T-helper 1 cell treated with Interleukin-12 subunit alpha and Interleukin-12 subunit beta and Interleukin-4 antibody, amounts not matched to agents 30 μg/mL and 1 μg/mL, for 36 hours (primary cell): ENCODE data around the gene PSEN1.
A peak's percentile ranks its signal among the peaks of the same experiment; 100 is the strongest.
"Not testable (repeated sequence)": the region's sequence is repeated elsewhere in the genome, so short reads cannot be mapped to it uniquely, and the experiment has no call there.

Experiments used
- H3K27ac Mint-ChIP-seq: one replicate; pipeline ENCODE4 v1.8.0; 2021; ENCODE audit warnings: mild to moderate bottlenecking, mixed read lengths
- H3K27me3 Mint-ChIP-seq: one replicate; pipeline ENCODE4 v1.8.0; 2021; ENCODE audit warnings: low read depth, mixed read lengths
- H3K36me3 Mint-ChIP-seq: one replicate; pipeline ENCODE4 v1.8.0; 2021; ENCODE audit warnings: low read depth, mixed read lengths
- H3K4me1 Mint-ChIP-seq: one replicate; pipeline ENCODE4 v1.8.0; 2021; ENCODE audit warnings: low read depth, mixed read lengths
- H3K4me3 Mint-ChIP-seq: one replicate; pipeline ENCODE4 v1.8.0; 2021; ENCODE audit warnings: mild to moderate bottlenecking, moderate library complexity, mixed read lengths
- H3K9me3 Mint-ChIP-seq: one replicate; pipeline ENCODE4 v1.8.0; 2021; ENCODE audit warnings: mixed read lengths

PSEN1 gene

DNA sequence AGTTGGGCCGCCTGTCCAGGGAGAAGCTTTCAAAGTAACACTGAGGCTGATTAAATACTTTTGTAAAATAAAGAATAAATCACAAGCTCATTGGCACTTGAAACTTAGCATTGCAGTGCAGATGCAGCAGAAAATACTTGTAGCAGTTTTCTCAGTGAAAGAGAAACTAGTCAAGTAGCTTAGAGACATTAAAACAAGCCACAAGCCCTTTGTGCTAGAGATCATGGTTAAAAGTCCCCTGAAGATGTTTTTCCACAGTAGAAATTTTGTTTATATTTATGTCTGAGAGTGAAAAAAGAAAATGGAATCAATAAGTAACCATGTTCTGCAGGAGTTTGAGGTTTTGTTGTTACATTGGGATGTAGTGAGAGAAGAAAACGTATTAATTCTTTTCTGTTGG, 5.9 kb downstream of the PSEN1 start:
- peaks cover 31% of the 10 kb centered on the region for H3K4me1 Mint-ChIP-seq
- H3K27me3 Mint-ChIP-seq = no peaks in the 10 kb centered on the region
- no peaks in the 10 kb centered on the region for H3K9me3 Mint-ChIP-seq
- H3K4me3 Mint-ChIP-seq = no peak overlapping the region
- H3K27ac Mint-ChIP-seq = peak overlapping the region; percentile 64
- H3K36me3 Mint-ChIP-seq = peaks cover 14% of the 10 kb centered on the region

DNA sequence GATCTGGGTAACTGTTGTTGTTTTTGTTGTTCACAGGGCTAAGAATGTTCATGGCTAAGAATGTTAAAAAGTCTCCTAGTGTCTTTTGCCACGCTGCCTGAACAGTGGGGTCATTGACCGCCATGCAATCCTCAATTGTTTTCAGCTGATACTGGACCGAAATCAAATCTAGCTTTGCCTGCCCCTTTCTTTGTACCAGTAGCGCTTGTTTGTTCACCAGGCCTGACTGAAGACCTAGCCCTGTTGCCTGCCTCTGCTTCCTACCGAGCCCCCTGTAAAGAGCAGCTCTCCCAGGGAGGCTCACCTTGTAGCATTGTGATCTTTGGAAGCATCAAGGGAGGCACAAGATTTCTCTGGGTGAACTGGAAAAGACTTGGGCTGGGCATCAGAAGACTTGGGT, 6.7 kb downstream of the PSEN1 start:
- no peaks in the 10 kb centered on the region for H3K27me3 Mint-ChIP-seq
- H3K36me3 Mint-ChIP-seq = peaks cover 11% of the 10 kb centered on the region
- no peak overlapping the region for H3K4me3 Mint-ChIP-seq
- peaks cover 30% of the 10 kb centered on the region for H3K4me1 Mint-ChIP-seq
- peak overlapping the region; percentile 3 for H3K27ac Mint-ChIP-seq
- H3K9me3 Mint-ChIP-seq = no peaks in the 10 kb centered on the region

DNA sequence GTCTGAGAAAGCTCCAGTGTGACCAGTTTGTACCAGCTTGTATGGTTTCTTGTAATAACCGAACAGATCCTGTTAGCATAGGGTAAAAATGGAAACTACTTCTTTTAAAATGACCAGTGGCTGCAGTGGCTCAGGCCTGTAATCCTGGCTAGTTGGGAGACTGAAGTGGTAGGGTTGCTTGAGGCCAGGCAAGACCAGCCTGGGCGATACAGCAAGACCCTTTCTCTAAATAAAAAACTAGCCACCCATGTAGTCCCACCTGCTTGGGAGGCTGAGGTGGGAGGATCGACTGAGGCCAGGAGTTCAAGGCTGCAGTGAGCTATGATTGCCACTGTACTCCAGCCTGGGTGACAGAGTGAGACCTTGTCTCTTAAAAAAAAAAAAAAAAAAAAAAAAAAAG, 7.3 kb downstream of the PSEN1 start:
- Mint-ChIP-seq H3K9me3 (no peaks in the 10 kb centered on the region), H3K36me3 (peaks cover 16% of the 10 kb centered on the region), H3K27me3 (no peaks in the 10 kb centered on the region), H3K4me3 (no peak overlapping the region), H3K4me1 (peaks cover 30% of the 10 kb centered on the region), H3K27ac (no peak overlapping the region)

DNA sequence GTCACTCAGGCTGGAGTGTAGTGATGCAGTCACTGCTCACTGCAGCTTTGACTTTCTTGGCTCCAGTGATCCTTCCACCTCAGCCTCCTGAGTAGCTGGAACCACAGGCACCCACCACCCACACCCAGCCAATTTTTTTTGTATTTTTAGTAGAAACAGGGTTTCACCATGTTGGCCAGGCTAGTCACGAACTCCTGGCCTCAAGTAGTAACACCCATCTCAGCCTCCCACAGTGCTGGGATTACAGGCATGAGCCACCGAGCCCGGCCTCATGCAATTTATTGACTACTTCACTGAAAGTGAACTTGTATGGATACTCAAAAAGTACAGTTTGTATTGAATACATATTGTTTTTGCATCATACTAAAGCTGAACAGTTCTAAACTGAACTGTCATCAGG, 9.1 kb downstream of the PSEN1 start:
- Mint-ChIP-seq H3K27ac (no peak overlapping the region), H3K4me1 (peaks cover 30% of the 10 kb centered on the region), H3K9me3 (no peaks in the 10 kb centered on the region), H3K4me3 (no peak overlapping the region), H3K36me3 (peaks cover 18% of the 10 kb centered on the region), H3K27me3 (no peaks in the 10 kb centered on the region)

DNA sequence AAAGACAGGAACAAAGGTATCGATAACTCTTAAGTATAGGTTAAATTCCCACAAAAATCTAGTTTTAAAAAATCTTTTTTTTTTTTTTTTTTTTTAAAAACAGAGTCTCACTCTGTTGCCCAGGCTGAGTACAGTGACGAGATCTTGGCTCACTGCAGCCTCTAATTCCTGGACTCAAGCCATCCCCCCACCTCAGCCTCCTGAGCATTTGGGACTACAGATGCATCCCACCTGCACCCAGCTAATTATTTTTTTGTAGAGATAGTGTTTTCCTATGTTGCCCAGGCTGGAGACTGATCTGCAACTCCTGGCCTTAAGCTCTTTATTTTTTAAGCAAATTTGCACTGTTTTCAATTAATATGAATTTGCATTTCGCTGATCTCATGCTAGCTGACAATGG, 9.8 kb downstream of the PSEN1 start:
- Mint-ChIP-seq H3K4me1 (peaks cover 23% of the 10 kb centered on the region), H3K27me3 (no peaks in the 10 kb centered on the region), H3K36me3 (peaks cover 14% of the 10 kb centered on the region), H3K4me3 (no peak overlapping the region), H3K9me3 (no peaks in the 10 kb centered on the region), H3K27ac (no peak overlapping the region)

DNA sequence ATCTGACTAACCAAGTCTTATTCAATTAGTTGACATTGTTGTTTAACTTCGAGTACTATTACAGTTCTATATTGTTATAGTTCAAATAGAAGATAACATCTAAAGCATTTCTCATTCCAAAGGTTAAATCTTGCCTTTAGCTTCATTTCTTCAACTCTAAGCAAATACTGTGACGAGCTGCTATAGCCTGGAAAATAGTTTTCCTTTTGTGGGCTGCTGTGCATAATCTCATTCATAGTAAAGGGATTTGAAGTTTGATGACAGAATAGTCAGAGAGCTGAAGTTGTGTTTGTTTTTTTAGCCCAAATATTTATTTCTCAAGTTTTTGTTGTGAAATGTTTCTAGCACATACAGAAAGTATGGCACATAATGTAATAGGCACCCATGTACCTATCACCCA, 13.4 kb downstream of the PSEN1 start:
- peaks cover 10% of the 10 kb centered on the region for H3K36me3 Mint-ChIP-seq
- H3K27me3 Mint-ChIP-seq = no peaks in the 10 kb centered on the region
- peaks cover 9% of the 10 kb centered on the region for H3K4me1 Mint-ChIP-seq
- no peak overlapping the region for H3K27ac Mint-ChIP-seq
- H3K9me3 Mint-ChIP-seq = no peaks in the 10 kb centered on the region
- H3K4me3 Mint-ChIP-seq = no peak overlapping the region

DNA sequence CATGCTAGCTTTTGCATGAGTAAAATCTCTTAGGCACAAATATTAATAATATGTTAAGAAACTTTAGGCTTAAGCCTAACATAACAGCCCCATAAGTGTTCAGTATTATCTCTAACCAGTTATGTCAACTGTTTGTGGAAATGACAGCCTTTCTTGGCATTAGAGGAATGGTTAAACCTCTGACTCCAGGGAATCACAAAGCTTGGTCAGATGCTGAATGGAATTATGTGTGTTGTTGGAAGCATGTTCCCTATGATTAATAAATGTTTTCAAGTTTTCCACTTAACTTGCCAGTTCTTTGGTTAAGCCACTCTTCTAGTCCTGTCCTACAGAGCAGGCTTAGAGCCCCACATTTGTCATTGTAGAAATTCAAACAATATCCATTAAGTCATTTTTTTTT, 17.0 kb downstream of the PSEN1 start:
- H3K36me3 Mint-ChIP-seq = peaks cover 13% of the 10 kb centered on the region

DNA sequence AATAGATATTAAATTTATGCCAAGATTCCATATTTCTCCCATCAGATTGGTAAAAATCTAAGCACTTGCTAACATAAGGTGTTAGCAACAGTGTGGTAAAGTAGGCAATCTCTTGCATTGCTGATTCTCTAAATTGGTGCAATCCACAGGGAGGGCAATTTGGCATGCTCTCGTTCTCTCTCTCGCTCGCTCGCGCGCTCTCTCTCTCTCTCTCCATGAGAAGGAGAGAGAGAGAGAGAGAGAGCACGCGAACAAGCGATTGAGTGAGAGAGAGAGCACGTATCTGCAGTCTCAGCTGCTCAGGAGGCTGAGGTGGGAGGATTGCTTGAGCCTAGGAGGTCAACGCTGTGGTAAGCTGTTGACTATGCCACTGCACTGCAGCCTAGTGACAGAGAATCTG, 25.9 kb downstream of the PSEN1 start:
- no peaks in the 10 kb centered on the region for H3K27me3 Mint-ChIP-seq
- no peaks in the 10 kb centered on the region for H3K4me1 Mint-ChIP-seq
- no peak overlapping the region for H3K4me3 Mint-ChIP-seq
- H3K9me3 Mint-ChIP-seq = no peaks in the 10 kb centered on the region
- H3K36me3 Mint-ChIP-seq = peaks cover 43% of the 10 kb centered on the region
- no peak overlapping the region for H3K27ac Mint-ChIP-seq

More for the DNA sequence above, 17.0 kb downstream of the PSEN1 start:
- H3K27ac Mint-ChIP-seq = no peak overlapping the region
- H3K9me3 Mint-ChIP-seq = no peaks in the 10 kb centered on the region
- no peaks in the 10 kb centered on the region for H3K4me1 Mint-ChIP-seq
- H3K27me3 Mint-ChIP-seq = no peaks in the 10 kb centered on the region
- no peak overlapping the region for H3K4me3 Mint-ChIP-seq

DNA sequence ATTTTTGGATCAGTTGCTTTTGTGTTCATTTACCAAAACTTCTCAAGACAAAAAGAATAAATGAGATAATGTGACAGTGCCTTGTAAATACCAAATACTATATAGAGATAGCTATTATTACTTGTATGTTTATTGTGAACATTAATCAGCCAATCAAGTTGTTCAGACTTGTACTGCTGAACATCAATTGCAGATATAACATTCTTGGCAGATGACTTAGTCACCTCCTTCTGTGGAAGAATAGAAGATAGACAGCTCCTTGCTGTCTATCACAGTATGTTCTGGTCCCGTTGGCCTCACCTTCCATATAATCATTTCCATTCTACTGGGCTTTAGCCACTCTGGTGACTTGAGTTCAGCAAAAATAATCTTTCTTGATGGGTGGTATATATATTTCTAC, 30.1 kb downstream of the PSEN1 start:
- no peak overlapping the region for H3K27ac Mint-ChIP-seq
- no peaks in the 10 kb centered on the region for H3K27me3 Mint-ChIP-seq
- H3K9me3 Mint-ChIP-seq = no peaks in the 10 kb centered on the region
- H3K4me1 Mint-ChIP-seq = peaks cover 1% of the 10 kb centered on the region
- H3K4me3 Mint-ChIP-seq = no peak overlapping the region
- H3K36me3 Mint-ChIP-seq = peaks cover 32% of the 10 kb centered on the region

DNA sequence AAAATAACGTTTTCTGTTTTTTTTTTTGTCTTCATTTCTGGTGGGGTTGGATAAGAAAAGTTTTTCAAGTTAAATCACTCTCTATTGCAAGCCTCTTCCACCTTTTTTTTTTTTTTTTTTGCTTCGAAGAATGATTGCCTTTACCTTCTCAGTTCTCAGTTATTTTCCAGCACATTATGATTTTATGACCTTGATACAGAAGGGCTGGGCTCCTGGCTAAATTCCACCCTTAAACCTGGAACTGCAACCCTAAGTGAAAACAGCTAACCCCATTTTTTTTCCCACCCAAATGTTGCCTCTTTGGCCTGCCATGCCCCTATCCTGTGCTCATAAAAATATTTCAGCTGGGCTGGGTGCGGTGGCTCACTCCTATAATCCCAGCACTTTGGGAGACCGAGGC, 31.4 kb downstream of the PSEN1 start:
- Mint-ChIP-seq H3K36me3 (peaks cover 30% of the 10 kb centered on the region), H3K4me3 (no peak overlapping the region), H3K4me1 (peaks cover 1% of the 10 kb centered on the region), H3K27me3 (no peaks in the 10 kb centered on the region), H3K27ac (no peak overlapping the region), H3K9me3 (no peaks in the 10 kb centered on the region)

DNA sequence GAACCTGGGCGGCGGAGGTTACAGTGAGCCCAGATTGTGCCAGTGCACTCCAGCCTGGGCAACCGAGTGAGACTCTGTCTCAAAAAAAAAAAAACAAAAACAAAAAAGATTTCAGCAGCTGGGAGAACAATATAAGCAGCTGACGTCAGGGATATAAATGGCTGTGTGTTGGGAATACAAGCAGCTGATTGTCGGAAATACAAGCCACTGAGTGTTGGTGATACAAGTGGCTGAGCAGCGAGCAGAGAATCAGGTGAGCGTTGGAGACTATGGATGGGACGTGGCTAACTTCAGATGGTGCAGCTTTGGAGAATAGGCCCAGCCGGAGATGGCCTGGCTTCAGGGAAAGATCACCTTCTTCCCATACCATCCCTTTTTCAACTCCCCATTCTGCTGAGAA, 32.0 kb downstream of the PSEN1 start:
- Mint-ChIP-seq H3K27me3 (no peaks in the 10 kb centered on the region), H3K4me1 (peaks cover 1% of the 10 kb centered on the region), H3K4me3 (no peak overlapping the region), H3K36me3 (peaks cover 34% of the 10 kb centered on the region), H3K9me3 (no peaks in the 10 kb centered on the region), H3K27ac (no peak overlapping the region)

DNA sequence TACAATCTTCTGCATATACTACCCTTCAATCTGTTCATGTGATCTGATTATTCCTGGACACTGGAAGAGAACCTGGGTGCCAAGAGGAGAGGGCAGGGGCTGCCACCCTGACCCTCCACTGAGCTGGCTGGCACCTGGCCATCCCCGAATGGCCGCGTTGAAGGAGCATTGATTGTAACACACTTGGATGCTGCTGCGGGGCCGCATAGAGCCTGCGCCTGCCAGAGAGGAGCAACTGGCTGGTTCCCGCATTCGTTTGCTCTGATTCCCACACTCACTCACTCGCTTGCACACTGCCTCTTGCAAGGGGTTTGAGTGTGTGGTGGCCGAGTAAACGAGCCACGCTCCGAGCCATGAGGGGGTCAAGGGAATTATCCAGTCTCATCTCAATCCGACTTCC, 32.4 kb downstream of the PSEN1 start:
- no peak overlapping the region for H3K4me3 Mint-ChIP-seq
- H3K4me1 Mint-ChIP-seq = peaks cover 1% of the 10 kb centered on the region
- no peak overlapping the region for H3K27ac Mint-ChIP-seq
- peaks cover 35% of the 10 kb centered on the region for H3K36me3 Mint-ChIP-seq
- H3K9me3 Mint-ChIP-seq = no peaks in the 10 kb centered on the region
- no peaks in the 10 kb centered on the region for H3K27me3 Mint-ChIP-seq

DNA sequence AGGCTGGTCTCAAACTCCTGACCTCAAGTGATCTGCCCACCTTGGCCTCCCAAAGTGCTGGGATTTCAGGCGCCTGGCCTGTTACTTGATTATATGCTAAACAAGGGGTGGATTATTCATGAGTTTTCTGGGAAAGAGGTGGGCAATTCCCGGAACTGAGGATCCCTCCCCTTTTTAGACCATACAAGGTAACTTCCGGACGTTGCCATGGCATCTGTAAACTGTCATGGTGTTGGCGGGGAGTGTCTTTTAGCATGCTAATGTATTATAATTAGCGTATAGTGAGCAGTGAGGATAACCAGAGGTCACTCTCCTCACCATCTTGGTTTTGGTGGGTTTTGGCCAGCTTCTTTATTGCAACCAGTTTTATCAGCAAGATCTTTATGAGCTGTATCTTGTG, 33.5 kb downstream of the PSEN1 start:
- H3K27ac Mint-ChIP-seq, H3K27me3 Mint-ChIP-seq, H3K4me3 Mint-ChIP-seq, H3K4me1 Mint-ChIP-seq, H3K9me3 Mint-ChIP-seq: not testable (repeated sequence)
- H3K36me3 Mint-ChIP-seq = peaks cover 38% of the 10 kb centered on the region

DNA sequence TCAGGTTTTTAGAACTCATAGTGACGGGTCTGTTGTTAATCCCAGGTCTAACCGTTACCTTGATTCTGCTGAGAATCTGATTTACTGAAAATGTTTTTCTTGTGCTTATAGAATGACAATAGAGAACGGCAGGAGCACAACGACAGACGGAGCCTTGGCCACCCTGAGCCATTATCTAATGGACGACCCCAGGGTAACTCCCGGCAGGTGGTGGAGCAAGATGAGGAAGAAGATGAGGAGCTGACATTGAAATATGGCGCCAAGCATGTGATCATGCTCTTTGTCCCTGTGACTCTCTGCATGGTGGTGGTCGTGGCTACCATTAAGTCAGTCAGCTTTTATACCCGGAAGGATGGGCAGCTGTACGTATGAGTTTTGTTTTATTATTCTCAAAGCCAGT, 34.4 kb downstream of the PSEN1 start:
- Mint-ChIP-seq H3K36me3 (peaks cover 38% of the 10 kb centered on the region), H3K9me3 (no peaks in the 10 kb centered on the region), H3K4me3 (no peak overlapping the region), H3K27me3 (no peaks in the 10 kb centered on the region), H3K4me1 (peaks cover 1% of the 10 kb centered on the region), H3K27ac (no peak overlapping the region)

DNA sequence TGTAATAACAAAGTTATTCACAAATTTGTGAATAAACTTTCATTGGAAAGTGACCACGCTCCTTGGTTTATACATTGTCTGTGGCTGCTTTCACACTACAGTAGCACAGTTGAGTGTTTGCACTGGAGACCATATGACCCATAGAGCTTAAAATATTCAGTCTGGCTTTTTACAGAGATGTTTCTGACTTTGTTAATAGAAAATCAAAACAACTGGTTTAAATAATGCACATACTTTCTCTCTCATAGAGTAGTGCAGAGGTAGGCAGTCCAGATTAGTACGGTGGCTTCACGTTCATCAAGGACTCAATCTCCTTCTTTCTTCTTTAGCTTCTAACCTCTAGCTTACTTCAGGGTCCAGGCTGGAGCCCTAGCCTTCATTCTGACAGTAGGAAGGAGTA, 36.2 kb downstream of the PSEN1 start:
- peaks cover 1% of the 10 kb centered on the region for H3K4me1 Mint-ChIP-seq
- H3K27me3 Mint-ChIP-seq = no peaks in the 10 kb centered on the region
- no peak overlapping the region for H3K27ac Mint-ChIP-seq
- no peak overlapping the region for H3K4me3 Mint-ChIP-seq
- no peaks in the 10 kb centered on the region for H3K9me3 Mint-ChIP-seq
- peaks cover 48% of the 10 kb centered on the region for H3K36me3 Mint-ChIP-seq

DNA sequence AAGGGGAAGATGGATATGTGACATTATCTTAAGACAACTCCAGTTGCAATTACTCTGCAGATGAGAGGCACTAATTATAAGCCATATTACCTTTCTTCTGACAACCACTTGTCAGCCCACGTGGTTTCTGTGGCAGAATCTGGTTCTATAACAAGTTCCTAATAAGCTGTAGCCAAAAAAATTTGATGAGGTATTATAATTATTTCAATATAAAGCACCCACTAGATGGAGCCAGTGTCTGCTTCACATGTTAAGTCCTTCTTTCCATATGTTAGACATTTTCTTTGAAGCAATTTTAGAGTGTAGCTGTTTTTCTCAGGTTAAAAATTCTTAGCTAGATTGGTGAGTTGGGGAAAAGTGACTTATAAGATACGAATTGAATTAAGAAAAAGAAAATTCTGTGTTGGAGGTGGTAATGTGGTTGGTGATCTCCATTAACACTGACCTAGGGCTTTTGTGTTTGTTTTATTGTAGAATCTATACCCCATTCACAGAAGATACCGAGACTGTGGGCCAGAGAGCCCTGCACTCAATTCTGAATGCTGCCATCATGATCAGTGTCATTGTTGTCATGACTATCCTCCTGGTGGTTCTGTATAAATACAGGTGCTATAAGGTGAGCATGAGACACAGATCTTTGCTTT, 36.9 kb downstream of the PSEN1 start:
- no peak overlapping the region for H3K27ac Mint-ChIP-seq

More for the DNA sequence above, 36.9 kb downstream of the PSEN1 start:
- Mint-ChIP-seq H3K36me3 (peaks cover 51% of the 10 kb centered on the region), H3K27me3 (no peaks in the 10 kb centered on the region), H3K9me3 (no peaks in the 10 kb centered on the region), H3K4me3 (no peak overlapping the region), H3K4me1 (peaks cover 1% of the 10 kb centered on the region)
